ENCODE data around the gene TLE6. TPM values are rescaled to one million over a fixed set of nuclear protein-coding genes. Genes with fewer than 3 reads are reported as not detected.

Gene TLE6
- total and polyA plus RNA-seq, 2 of the 13 experiments (the other 11 are each of a cell fraction or from before 2014, with no cell fraction given), result 0.24 to 5.5 TPM

GRCh38 chr19:3036119-3036976, 59.0 kb downstream of the TLE6 start (continued):
- no peak for TF ChIP-seq ZNF318 (CRISPR knock-in tag; IDR thresholded peaks at IDR 0.05)
- no peak for TF ChIP-seq GPBP1L1 (CRISPR knock-in tag; IDR thresholded peaks at IDR 0.05)
- TF ChIP-seq TAF15 (IDR thresholded peaks at IDR 0.05; ENCODE audit: low read depth, low read length, poor library complexity, severe bottlenecking), result peak; percentile 23
- 0 out of 2 replicates have a peak, but pooled peaks have one; percentile 39 for TF ChIP-seq ZNF780A (CRISPR knock-in tag; IDR thresholded peaks at IDR 0.05)
- peak; percentile 37 for TF ChIP-seq TEAD3 (CRISPR knock-in tag; optimal IDR thresholded peaks at IDR 0.05; ENCODE audit: borderline replicate concordance)
- TF ChIP-seq DMAP1 (CRISPR knock-in tag; IDR thresholded peaks at IDR 0.05), result peak; percentile 42; the same call in 1 of the 2 replicates
- TF ChIP-seq NFIC (IDR thresholded peaks at IDR 0.05; ENCODE audit: low read length), result no peak
- no peak for TF ChIP-seq NKX3-1 (CRISPR knock-in tag; IDR thresholded peaks at IDR 0.05)
- no peak for TF ChIP-seq RAD51 (IDR thresholded peaks at IDR 0.05; ENCODE audit: borderline replicate concordance)
- TF ChIP-seq MYC (CRISPR knock-in tag; IDR thresholded peaks at IDR 0.05; ENCODE audit: borderline replicate concordance), result no peak; the same call in 1 of the 2 replicates
- 0 out of 2 replicates have a peak, but pooled peaks have one; percentile 40 for TF ChIP-seq ZNF607 (CRISPR knock-in tag; IDR thresholded peaks at IDR 0.05; ENCODE audit: borderline replicate concordance)
- TF ChIP-seq MLLT10 (CRISPR knock-in tag; IDR thresholded peaks at IDR 0.05), result no peak
- no peak for TF ChIP-seq JDP2 (CRISPR knock-in tag; IDR thresholded peaks at IDR 0.05; ENCODE audit: borderline replicate concordance)
- TF ChIP-seq ZNF883 (CRISPR knock-in tag; IDR thresholded peaks at IDR 0.05; ENCODE audit: not compliant biosample characterization), result no peak
- TF ChIP-seq ZBTB3 (CRISPR knock-in tag; IDR thresholded peaks at IDR 0.05; ENCODE audit: borderline replicate concordance, low read depth), result no peak
- TF ChIP-seq ZNF33A (CRISPR knock-in tag; IDR thresholded peaks at IDR 0.05; ENCODE audit: borderline replicate concordance), result peak; percentile 95; the same call in 1 of the 2 replicates
- no peak for TF ChIP-seq ZNF703 (CRISPR knock-in tag; IDR thresholded peaks at IDR 0.05; ENCODE audit: borderline replicate concordance)
- TF ChIP-seq TCF12 (IDR thresholded peaks at IDR 0.05), result no peak
- no peak for TF ChIP-seq TCF12 (CRISPR knock-in tag; IDR thresholded peaks at IDR 0.05)
- no peak for TF ChIP-seq SIN3B (IDR thresholded peaks at IDR 0.05; ENCODE audit: low read length)
- no peak for TF ChIP-seq ZNF598 (CRISPR knock-in tag; IDR thresholded peaks at IDR 0.05; ENCODE audit: borderline replicate concordance)

Measured in HepG2 (cell line).